H9 (cell line): Measurements from ENCODE around the gene GRID2. TPM values are rescaled to one million over a fixed set of nuclear protein-coding genes. Genes with fewer than 3 reads are reported as not detected.

ENCODE experiments used
- DNase-seq: peaks from one replicate; pipeline ENCODE4 v3.0.0-alpha.2; 2017
- H2AFZ ChIP-seq: one replicate; pipeline ENCODE4 v1.6.1; 2013; ENCODE audit warnings: mild to moderate bottlenecking, low read length, control low read depth, moderate library complexity
- H2AK5ac ChIP-seq: 2 replicates; pipeline ENCODE4 v1.6.1; 2013; ENCODE audit warnings: low read length, control low read depth, mixed read lengths; ENCODE audit not compliant: insufficient read length
- H2BK120ac ChIP-seq: one replicate; pipeline ENCODE4 v1.6.1; 2013; ENCODE audit warnings: low read depth, mild to moderate bottlenecking, low read length, control low read depth, inconsistent platforms; ENCODE audit not compliant: poor library complexity, severe bottlenecking
- H2BK12ac ChIP-seq: 2 replicates; pipeline ENCODE4 v1.6.1; 2013; ENCODE audit warnings: low read length, control low read depth, mixed read lengths, low read depth; ENCODE audit not compliant: insufficient read length
- H2BK15ac ChIP-seq: 2 replicates; pipeline ENCODE4 v1.6.1; 2013; ENCODE audit warnings: low read depth, low read length, control low read depth
- H2BK20ac ChIP-seq: one replicate; pipeline ENCODE4 v1.6.1; 2013; ENCODE audit warnings: low read depth, mild to moderate bottlenecking, low read length, control low read depth, inconsistent platforms; ENCODE audit not compliant: poor library complexity, severe bottlenecking
- H2BK5ac ChIP-seq: 2 replicates; pipeline ENCODE4 v1.6.1; 2013; ENCODE audit warnings: low read length, control low read depth, mixed read lengths; ENCODE audit not compliant: insufficient read length
- H3K14ac ChIP-seq: 2 replicates; pipeline ENCODE4 v1.6.1; 2013; ENCODE audit warnings: low read length, control low read depth; ENCODE audit not compliant: insufficient read depth
- H3K18ac ChIP-seq: 2 replicates; pipeline ENCODE4 v1.6.1; 2013; ENCODE audit warnings: low read depth, mild to moderate bottlenecking, mixed read lengths, low read length, control low read depth; ENCODE audit not compliant: insufficient read length
- H3K23ac ChIP-seq: 2 replicates; pipeline ENCODE4 v1.6.1; 2013; ENCODE audit warnings: low read length, control low read depth, mixed read lengths, low read depth; ENCODE audit not compliant: insufficient read length
- H3K23me2 ChIP-seq: 2 replicates; pipeline ENCODE4 v1.6.1; 2013; ENCODE audit warnings: low read depth, mild to moderate bottlenecking, mixed read lengths, low read length, control low read depth; ENCODE audit not compliant: insufficient read length, poor library complexity, severe bottlenecking
- H3K27ac ChIP-seq: 2 replicates; pipeline ENCODE4 v1.5.1; 2013; ENCODE audit warnings: low read length, control low read depth, mixed read lengths, low read depth; ENCODE audit not compliant: insufficient read length
- H3K27me3 ChIP-seq: 2 replicates; pipeline ENCODE4 v1.6.1; 2013; ENCODE audit warnings: low read length, control low read depth, inconsistent platforms; ENCODE audit not compliant: insufficient read depth
- H3K4ac ChIP-seq: 2 replicates; pipeline ENCODE4 v1.6.1; 2013; ENCODE audit warnings: low read depth, mild to moderate bottlenecking, control low read depth, inconsistent platforms, low read length, moderate library complexity
- H3K4me1 ChIP-seq: 2 replicates; pipeline ENCODE4 v1.6.1; 2013; ENCODE audit warnings: low read length, control low read depth, inconsistent platforms; ENCODE audit not compliant: insufficient read depth
- H3K4me2 ChIP-seq: 2 replicates; pipeline ENCODE4 v1.6.1; 2013; ENCODE audit warnings: low read length, control low read depth, mixed read lengths; ENCODE audit not compliant: insufficient read length, insufficient read depth
- H3K56ac ChIP-seq: 2 replicates; pipeline ENCODE4 v1.6.1; 2013; ENCODE audit warnings: low read depth, mild to moderate bottlenecking, mixed read lengths, low read length, control low read depth; ENCODE audit not compliant: insufficient read length
- H3K79me1 ChIP-seq: 2 replicates; pipeline ENCODE4 v1.6.1; 2013; ENCODE audit warnings: low read depth, mild to moderate bottlenecking, moderate library complexity, low read length, control low read depth, inconsistent platforms; ENCODE audit not compliant: insufficient read depth, poor library complexity, severe bottlenecking
- H3K79me2 ChIP-seq: 2 replicates; pipeline ENCODE4 v1.6.1; 2013; ENCODE audit warnings: low read length, control low read depth, inconsistent platforms; ENCODE audit not compliant: insufficient read depth
- H3K9ac ChIP-seq: 2 replicates; pipeline ENCODE4 v1.6.1; 2013; ENCODE audit warnings: low read length, control low read depth, mixed read lengths; ENCODE audit not compliant: insufficient read length; ENCODE audit errors: extremely low read depth
- H3K9me3 ChIP-seq: one replicate; pipeline ENCODE4 v1.6.1; 2013; ENCODE audit warnings: low read depth, low read length, inconsistent platforms; ENCODE audit not compliant: control insufficient read depth
- H3T11ph ChIP-seq: one replicate; pipeline ENCODE4 v1.6.1; 2013; ENCODE audit warnings: mild to moderate bottlenecking, low read length, control low read depth, inconsistent platforms
- H4K20me1 ChIP-seq: one replicate; pipeline ENCODE4 v1.6.1; 2013; ENCODE audit not compliant: control insufficient read depth, insufficient read length, insufficient read depth
- H4K5ac ChIP-seq: 2 replicates; pipeline ENCODE4 v1.6.1; 2013; ENCODE audit warnings: low read depth, mild to moderate bottlenecking, mixed read lengths, low read length, control low read depth; ENCODE audit not compliant: insufficient read length
- H4K8ac ChIP-seq: replicated peaks from 2 replicates; pipeline ENCODE4 v1.6.1; 2013; ENCODE audit warnings: low read length, control low read depth, mixed read lengths, low read depth; ENCODE audit not compliant: insufficient read length
- H4K91ac ChIP-seq: 2 replicates; pipeline ENCODE4 v1.6.1; 2013; ENCODE audit warnings: low read depth, mild to moderate bottlenecking, moderate library complexity, mixed read lengths, low read length, control low read depth; ENCODE audit not compliant: insufficient read length
- H3K27ac Mint-ChIP-seq, 3 experiments: 2 replicates in 2 of 3; 3 replicates in 1 of 3; pipeline ENCODE4 v1.8.0; 2020 to 2021; ENCODE audit warnings: mixed read lengths in 3 of 3, mild to moderate bottlenecking in 1 of 3, moderate library complexity in 1 of 3
- H3K27me3 Mint-ChIP-seq: 2 replicates; pipeline ENCODE4 v1.8.0; 2021; ENCODE audit warnings: low read depth, mild to moderate bottlenecking, moderate library complexity, mixed read lengths
- H3K36me3 Mint-ChIP-seq, 3 experiments: 2 replicates in 2 of 3; 3 replicates in 1 of 3; pipeline ENCODE4 v1.8.0; 2020 to 2021; ENCODE audit warnings: low read depth in 3 of 3, mixed read lengths in 3 of 3; ENCODE audit not compliant: insufficient read depth in 1 of 3
- H3K4me1 Mint-ChIP-seq, 2 experiments: 2 replicates each; pipeline ENCODE4 v1.8.0; 2020; ENCODE audit warnings: mixed read lengths in 2 of 2
- H3K4me3 Mint-ChIP-seq, 2 experiments: 2 replicates in 1 of 2; 3 replicates in 1 of 2; pipeline ENCODE4 v1.8.0; 2020 to 2021; ENCODE audit warnings: mild to moderate bottlenecking in 2 of 2, mixed read lengths in 2 of 2, moderate library complexity in 1 of 2
- H3K9me3 Mint-ChIP-seq, 2 experiments: 2 replicates in 1 of 2; 3 replicates in 1 of 2; pipeline ENCODE4 v1.8.0; 2020; ENCODE audit warnings: mild to moderate bottlenecking in 2 of 2, mixed read lengths in 2 of 2, moderate library complexity in 1 of 2
- CTCF ChIP-seq: fragments of 200-600 bp; sonication (generic); conservative IDR thresholded peaks from 3 replicates; pipeline ENCODE4 v1.8.0; 2021; ENCODE audit warnings: antibody characterized with exemption, mild to moderate bottlenecking
- WGBS: extraction: QIAGEN DNeasy Blood & Tissue Kit; methylation state at CpG from one replicate; pipeline ENCODE4 v1.1.7; 2013; ENCODE audit warnings: missing lambda C conversion rate, low lambda C conversion rate, mixed read lengths; ENCODE audit not compliant: insufficient read length; ENCODE audit errors: extremely low coverage; 5-methylcytosine and 5-hydroxymethylcytosine counted together
- total RNA-seq: library from RNA; stranded (reverse); gene quantifications from 2 replicates; pipeline ENCODE4 v1.2.1, GENCODE V29; 2021

GRID2 gene
- total RNA-seq, 1 experiment from 2014 or later = 21.8 TPM

DNA sequence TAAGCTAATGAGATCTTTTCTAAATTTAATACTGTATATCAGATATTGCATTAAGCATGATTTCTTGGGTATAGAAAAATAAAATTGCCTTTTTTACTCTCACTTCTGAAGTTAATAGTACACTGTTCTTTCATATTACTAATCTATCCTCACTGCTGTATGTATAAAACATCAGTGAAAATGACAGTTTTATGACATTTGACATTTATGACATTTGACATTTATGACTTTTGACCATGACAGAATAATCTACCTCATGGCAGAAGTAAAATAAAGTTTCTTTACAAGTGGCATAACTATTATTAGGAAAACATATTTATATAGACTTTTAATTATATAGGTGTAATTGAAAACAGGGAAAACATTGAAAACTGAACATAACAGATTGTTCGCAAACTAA lies 13.3 kb downstream of the GRID2 start:
- Histone ChIP-seq H3T11ph (no peak overlapping the region), H2AK5ac (no peak overlapping the region), H3K56ac (no peak overlapping the region), H2BK20ac (no peak overlapping the region), H3K23ac (no peak overlapping the region), H3K4me2 (no peak overlapping the region), H4K5ac (no peak overlapping the region), H3K9ac (no peak overlapping the region), H4K8ac (no peak overlapping the region), H3K4ac (no peak overlapping the region), H3K27ac (no peak overlapping the region), H3K14ac (no peak overlapping the region), H4K20me1 (no peaks in the 10 kb centered on the region), H3K4me1 (no peaks in the 10 kb centered on the region; the same call in 1 of the 2 replicates), H2BK120ac (no peak overlapping the region), H3K23me2 (no peaks in the 10 kb centered on the region), H3K9me3 (no peaks in the 10 kb centered on the region), H2BK12ac (no peak overlapping the region), H4K91ac (no peak overlapping the region), H3K18ac (no peak overlapping the region), H2BK5ac (no peak overlapping the region), H3K27me3 (no peaks in the 10 kb centered on the region), H3K79me2 (peaks cover 2% of the 10 kb centered on the region; the same call in 1 of the 2 replicates), H3K79me1 (no peaks in the 10 kb centered on the region), H2AFZ (no peak overlapping the region), H2BK15ac (no peak overlapping the region)
- WGBS = no CpG with 5 or more reads among the region's 1 CpG
- no peak for TF ChIP-seq CTCF
- no peaks in the 10 kb centered on the region for H3K27me3 Mint-ChIP-seq
- peaks cover 11 to 13% of the 10 kb centered on the region in 2 experiments for H3K4me1 Mint-ChIP-seq
- no peaks in the 10 kb centered on the region for H3K9me3 Mint-ChIP-seq
- H3K36me3 Mint-ChIP-seq = peaks cover 0 to 6% (median 3%) of the 10 kb centered on the region in 3 experiments; a peak in 4 of 7 replicates
- H3K4me3 Mint-ChIP-seq = no peak overlapping the region
- DNase-seq = no peak
- H3K27ac Mint-ChIP-seq = no peak overlapping the region
